ENCODE results near the gene GFRA1.

GFRA1 gene

DNA sequence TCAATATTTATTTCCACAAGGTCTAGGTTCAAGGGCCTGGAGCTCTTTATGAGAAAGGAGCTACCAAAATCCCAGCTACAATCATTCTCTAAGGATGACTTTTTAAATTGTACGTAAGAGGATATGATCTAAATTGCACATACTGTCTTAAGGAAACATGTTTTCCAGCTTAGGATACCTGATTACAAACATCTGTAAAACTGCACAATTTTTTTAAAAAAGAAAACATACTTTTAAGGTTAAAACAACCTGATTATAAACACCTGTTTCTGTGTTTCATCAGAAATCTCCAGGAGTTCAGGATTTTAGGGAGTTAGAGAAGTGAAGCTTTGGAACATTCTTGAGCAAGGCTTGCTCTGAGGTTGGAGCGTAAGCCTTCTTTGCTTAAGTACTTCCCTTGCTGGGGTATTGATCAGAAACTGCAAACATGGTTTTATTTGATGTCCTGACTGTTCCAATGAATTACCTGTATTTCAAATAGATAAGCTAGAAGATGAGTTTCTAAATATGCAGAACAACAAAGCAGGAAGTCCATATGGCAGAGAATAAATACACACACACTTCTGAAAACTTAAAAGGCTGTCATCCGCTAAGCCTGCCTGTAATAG, 248.6 kb downstream of the GFRA1 start:
- no peak overlapping the region for H3K4me3 ChIP-seq
- no peak overlapping the region for H3K27ac ChIP-seq

DNA sequence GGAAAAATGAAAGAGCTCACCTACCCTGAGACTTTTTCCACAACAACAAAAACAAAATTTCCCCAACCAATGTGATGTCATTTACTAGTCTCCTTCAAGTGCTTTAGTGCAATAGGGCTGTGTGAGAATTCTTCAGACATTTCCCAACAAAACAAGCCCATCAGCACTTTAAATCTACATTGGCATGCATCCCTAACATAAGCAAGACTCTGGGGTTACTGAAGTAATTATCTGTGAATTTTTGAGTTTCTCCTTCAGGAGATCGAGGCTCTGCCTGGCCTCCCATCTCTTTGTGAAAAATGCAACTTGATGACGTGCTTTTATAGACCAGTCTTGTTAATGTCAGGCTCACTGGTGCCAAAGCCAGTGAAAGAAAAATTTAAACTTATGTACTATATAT, 255.6 kb downstream of the GFRA1 start:
- Histone ChIP-seq H3K4me3 (no peak overlapping the region), H3K27ac (no peak overlapping the region)

DNA sequence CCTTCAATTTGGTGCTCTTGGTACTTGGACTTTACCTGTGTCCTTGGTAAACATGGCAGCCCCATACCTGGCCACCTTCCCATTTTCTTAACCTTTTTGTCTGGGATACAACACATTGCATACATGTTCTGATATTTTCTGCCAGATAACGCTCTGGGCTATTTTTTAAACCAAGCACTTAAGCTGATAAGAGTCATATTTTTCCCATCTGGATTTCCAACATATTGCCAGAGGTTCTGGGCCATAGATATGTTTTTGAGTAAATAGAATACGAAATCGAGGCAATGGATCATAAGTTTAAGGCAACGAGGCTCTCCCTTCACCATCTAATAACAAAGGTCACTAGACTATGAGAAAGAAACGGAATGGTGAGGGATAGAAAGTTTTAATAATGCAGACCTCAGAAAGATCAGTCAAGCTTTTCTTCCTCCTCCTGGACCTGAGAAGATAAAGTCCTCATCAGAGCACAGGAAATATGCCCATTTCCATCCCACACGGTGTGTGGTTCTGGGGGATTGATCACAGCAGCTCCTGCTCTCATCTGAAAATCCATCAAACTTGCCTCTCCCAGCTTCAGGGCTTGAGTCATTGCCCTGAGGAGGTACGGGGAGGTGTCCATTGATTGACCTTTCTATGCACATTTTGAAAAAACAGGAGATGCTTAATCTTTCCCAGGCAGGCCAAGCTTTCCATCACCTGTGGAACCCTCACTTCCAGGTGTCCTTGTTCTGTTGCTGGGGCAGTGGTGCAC, 257.2 kb downstream of the GFRA1 start:
- H3K4me3 ChIP-seq: no peak overlapping the region
- no peak overlapping the region for H3K27ac ChIP-seq

DNA sequence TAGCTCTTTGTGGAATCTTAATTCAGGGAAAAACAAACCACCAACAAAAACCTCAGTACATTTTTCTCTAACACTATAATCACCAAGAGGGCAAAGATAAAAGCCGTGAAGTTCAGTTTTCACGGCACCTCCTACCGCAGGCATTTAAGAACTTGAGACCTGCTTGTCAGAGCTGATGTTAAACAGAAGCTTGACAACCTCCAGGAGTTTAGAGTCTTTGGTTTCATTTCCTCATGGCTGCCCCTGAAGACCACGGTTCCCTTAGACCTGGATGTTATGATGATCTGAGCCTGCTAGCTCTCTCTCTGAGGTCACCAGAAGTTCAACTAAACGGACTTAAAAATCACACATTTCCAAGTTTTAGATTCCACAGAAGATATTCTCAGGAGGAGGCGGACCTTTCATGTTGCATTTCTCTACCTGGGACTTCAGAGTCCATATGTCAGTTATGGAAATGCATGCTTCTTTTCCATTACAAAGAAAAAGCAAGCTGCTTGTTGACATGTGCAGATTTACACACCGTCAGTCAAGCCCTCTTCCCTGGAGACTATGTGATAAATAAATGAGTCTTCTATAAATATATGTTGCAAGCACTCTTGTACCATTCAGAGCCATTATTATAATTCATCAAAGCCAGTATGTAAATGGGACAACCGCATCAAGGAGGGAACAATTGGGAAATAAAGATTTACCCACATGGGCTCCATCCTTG, 258.0 kb downstream of the GFRA1 start:
- H3K27ac ChIP-seq: no peak overlapping the region
- H3K4me3 ChIP-seq: no peak overlapping the region

DNA sequence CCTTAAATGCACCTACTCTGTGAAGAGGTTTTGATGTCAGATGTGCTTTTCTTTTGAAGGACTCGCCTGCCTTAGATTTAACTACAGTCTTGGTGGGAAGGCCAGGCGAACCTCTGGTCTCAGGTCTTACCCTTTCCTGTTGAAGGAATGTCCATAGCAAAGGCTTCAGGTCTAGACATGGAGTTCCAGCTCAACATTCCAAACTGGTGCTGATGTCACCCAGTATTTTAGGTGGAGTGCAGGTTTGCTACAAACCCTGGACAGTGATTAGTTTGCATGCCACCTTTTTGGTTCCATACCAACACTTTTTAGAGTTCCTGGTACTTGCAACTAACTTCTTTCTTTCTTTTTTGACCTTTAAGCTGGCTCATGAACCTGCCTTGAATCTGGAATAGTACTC, 258.7 kb downstream of the GFRA1 start:
- Histone ChIP-seq H3K4me3 (no peak overlapping the region), H3K27ac (no peak overlapping the region)

DNA sequence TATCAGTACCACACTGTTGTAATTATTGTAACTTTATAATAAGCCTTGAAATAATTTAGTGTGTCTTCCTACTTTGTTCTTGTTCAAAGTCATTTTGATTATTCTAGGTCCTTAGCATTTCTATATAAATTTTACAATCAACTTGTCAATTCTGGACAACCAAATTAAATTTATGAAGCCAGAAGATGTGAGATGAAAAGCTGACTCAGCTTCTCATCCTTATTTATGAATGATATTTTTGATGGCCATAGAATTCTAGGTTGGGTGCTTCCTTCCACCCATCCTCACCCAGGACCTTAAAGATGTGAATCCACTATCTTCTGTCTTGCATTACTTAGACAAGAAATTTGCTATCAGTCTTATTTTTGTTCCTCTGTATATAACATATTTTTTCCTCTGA, 261.1 kb downstream of the GFRA1 start:
- H3K4me3 ChIP-seq: no peak overlapping the region

DNA sequence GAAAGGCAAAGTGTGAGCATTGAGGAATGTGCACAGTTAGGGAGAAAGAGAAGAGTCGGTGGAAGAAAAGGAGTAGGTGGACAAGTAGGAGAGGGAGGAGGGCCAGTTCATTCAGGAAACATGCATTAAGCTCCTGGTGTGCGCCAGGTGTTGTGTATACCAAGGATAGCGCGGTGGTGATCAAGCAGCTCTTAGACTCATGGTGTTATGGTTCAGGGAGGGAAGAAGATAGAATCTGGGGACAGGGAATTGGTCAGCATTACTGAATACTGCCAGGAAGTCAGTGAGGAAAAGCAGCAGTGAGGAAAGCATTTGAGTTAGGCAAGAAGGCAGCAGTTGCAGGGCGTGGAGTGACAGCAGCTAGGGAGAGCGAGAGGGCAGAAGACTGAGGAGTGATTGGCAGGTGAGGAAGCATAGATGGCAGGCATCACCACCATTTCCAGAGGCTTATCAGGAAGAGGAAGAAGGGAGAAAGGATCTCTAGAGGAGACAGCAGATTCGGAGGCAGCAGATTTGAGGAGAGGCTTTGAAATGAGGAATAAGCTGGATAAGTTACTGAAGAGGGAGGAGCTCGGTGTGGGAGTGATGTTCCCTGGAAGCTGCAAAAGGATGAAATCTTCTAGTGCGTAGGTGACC, 265.6 kb downstream of the GFRA1 start:
- Histone ChIP-seq H3K27ac (no peak overlapping the region), H3K4me3 (no peak overlapping the region)

More for the DNA sequence above, 261.1 kb downstream of the GFRA1 start:
- no peak overlapping the region for H3K27ac ChIP-seq

Data from skin epidermis (tissue), 12 donors.